Spleen (tissue), 7 donors: ENCODE results near the gene GPATCH4.

Source experiments
- CTCF ChIP-seq, 11 experiments: fragments of 200-600 bp in 7 of 11; fragments of 450-650 bp in 4 of 11; sonication (generic) in 4 of 11; IDR thresholded peaks in 8 of 11; conservative IDR thresholded peaks in 3 of 11; 1 replicate in 7 of 11; 2 replicates in 4 of 11; pipeline versions ENCODE4 v1.4.0 to v1.8.0; 2016 to 2021; ENCODE audit warnings: antibody characterized with exemption in 11 of 11, inconsistent platforms in 4 of 11, mild to moderate bottlenecking in 1 of 11
- POLR2A ChIP-seq, 3 donors: fragments of 450-650 bp; IDR thresholded peaks; one replicate each; pipeline ENCODE4 v1.5.1; 2017; ENCODE audit warnings: antibody characterized with exemption in 3 of 3, mild to moderate bottlenecking in 1 of 3
- POLR2AphosphoS5 ChIP-seq, 3 donors: sonication (generic); formaldehyde crosslinking; IDR thresholded peaks; one replicate each; pipeline ENCODE4 v1.5.1; 2017; ENCODE audit warnings: antibody characterized with exemption in 3 of 3
- donor health status: DM: no; HTN: no; CAD: no; lungs with moderate emphysema.
- donor health status: DM: no; HTN: no; CAD: no.
- donor health status: DM: no; HTN: no; CAD: no.

- TF ChIP-seq CTCF (IDR thresholded peaks at IDR 0.05 in 8 of 11, conservative IDR thresholded peaks at IDR 0.05 in 3 of 11) (no peak), POLR2A (IDR thresholded peaks at IDR 0.05) (no peak), POLR2AphosphoS5 (IDR thresholded peaks at IDR 0.05) (no peak)
Measured at GRCh38 chr1:156593661-156593989, 7.7 kb downstream of the GPATCH4 start.
